Left kidney (tissue), 2 donors: ENCODE measurements around the gene PLPP1. TPM values are rescaled to one million over a fixed set of nuclear protein-coding genes. Genes with fewer than 3 reads are reported as not detected.
"Not testable (repeated sequence)": the region's sequence is repeated elsewhere in the genome, so short reads cannot be mapped to it uniquely, and the experiment has no call there.

Experiments used
- DNase-seq: peaks from one replicate; pipeline ENCODE4 v3.0.0-alpha.2; 2013
- polyA plus RNA-seq: library from polyadenylated mRNA; unstranded; fragments of 120-200 nt; gene quantifications from one replicate; pipeline ENCODE4 v1.2.1, GENCODE V29; 2013; ENCODE audit not compliant: insufficient read length

Gene PLPP1
- polyA plus RNA-seq, 1 donor = 78.4 TPM

- DNase-seq = no peak
Measured at GRCh38 chr5:55551358-55551757, 16.6 kb upstream of the PLPP1 start.

DNA sequence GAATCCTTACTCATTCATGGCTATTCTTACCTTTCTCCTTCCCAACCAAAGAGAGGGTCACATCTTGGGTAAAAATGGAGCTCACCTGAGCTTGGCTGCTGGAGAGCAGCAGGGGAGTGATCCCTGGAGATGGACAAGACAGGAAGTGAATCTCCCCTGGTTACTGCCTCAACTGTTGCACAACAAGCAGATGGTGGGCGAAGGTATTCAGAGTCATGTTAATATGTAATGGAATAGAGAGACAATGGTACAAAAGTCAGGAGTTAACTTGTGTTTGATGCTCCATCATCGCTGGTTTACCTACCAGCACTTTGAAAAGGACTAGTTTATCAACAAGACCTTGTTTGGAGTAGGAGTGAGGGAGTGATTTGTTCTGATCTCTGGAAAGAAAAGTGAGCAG lies 13.0 kb upstream of the PLPP1 start:
- no peak for DNase-seq

DNA sequence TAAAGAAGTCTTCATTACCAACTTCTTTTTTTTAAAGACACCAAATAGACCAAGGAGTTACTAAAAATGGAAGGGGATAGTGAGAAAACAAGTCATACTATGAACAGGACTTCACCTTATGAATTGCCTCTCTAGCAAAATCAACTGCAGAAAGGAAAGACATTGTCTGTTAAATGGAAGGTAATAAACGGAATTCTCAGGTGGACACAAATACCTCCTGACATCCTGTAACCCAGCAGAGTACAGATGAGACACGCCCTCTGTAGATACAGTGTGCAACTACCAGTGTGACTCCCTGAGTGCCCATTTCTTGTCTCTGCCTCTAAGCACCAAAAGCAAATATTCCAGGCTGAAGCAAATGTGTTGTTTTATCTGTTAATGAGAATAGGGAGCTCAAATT lies 12.2 kb upstream of the PLPP1 start:
- no peak for DNase-seq

DNA sequence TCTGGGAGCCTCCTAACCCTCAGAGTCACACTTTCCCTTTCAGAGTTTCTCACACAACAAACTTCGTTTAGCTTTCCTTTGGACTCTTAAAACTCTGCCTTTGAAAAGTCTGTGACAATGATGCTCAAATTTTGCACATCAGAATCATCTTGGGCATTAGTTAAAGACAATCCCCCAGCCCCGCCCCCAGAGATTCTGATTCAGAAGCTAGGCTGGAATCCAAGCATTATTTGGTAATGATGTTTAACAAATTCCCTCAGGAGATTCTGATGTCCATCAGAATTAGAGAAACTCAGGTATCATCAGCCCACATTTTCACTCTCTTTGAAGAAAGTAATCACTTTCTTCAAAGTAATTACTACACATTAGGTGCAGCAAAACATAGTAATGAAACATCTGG lies 9.6 kb upstream of the PLPP1 start:
- no peak for DNase-seq

DNA sequence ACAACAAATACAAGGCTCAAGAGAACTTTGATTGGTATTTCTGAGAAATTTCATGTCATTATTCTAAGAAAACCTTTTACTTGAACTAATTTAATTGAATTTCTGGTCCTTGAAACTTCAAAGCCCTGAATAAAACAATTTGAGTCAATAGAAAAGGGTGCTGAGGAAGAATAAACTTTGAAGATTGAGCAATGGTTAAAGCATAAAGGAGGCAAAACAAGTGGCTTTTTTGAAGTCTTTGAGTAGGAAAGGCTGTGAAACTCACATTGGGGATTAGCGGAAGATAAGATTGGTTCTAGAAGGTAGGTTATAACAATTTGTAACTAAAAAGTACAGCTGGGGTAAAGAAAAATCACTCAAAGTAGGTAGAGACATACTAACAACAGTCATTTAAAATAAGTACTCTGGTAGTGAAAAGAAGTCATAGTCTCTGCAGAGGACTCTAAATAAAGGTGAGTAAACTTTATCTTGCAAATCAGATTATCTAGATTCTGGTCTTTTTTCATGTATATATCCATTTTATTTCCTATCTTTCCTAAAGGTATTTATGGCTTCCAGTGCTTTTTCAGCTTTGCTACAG lies 6.4 kb upstream of the PLPP1 start:
- no peak for DNase-seq

DNA sequence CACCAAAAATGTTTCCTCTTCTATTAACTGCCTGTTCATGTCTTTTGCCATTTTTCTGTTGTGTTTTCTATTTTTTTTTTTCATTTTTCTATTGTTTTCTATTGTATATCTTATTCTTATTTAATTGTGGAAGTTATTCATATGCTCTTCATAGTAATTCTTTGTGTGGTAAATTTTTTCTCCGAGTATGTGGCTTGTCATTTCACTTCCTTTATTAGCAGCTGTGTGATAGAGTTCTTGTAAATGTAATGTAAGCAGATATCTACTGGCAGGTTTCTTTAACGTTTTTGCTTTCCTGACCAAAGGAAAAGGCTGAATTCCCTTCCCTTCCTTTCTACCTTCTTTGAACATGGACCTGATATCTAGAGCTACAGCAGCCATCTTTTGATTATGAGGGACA lies 5.8 kb upstream of the PLPP1 start:
- DNase-seq = no peak

DNA sequence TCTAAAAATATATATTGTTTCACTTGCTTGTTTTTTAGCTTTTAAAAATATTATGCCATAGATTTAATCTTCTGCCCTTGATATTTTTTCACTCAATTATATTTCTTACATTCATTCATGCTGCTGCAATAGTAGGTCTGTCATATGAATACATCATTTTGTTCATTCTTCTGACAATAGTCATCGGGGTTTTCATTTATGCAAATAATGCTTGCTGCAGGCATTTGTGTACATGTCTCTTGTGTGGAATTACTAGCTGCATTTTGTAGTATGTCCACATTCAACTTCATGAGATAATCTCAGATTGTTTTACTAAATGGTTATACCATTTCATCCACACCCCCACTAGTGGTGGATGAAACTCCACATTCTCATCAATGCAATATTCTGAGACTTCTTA lies 5.3 kb upstream of the PLPP1 start:
- no peak for DNase-seq

GRCh38 chr5:55538661-55539060 lies 3.9 kb upstream of the PLPP1 start:
- DNase-seq = no peak

DNA sequence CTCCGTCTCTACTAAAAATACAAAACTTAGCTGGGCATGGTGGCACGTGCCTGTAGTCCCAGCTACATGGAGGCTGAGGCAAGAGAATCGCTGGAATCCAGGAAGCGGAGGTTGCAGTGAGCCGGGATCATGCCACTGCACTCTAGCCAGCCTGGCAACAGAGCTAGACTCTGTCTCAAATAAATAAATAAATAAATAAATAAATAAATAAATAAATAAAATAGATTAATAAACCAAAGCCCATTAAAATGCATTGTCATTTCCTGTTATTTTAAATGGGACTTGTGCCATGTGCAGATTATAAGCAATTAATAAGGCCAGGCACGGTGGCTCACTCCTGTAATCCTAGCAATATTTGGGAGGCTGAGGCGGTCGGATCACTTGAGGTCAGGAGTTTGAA lies 2.6 kb upstream of the PLPP1 start:
- DNase-seq = not testable (repeated sequence)

GRCh38 chr5:55535199-55535905 lies 588 bp upstream of the PLPP1 start:
- no peak for DNase-seq

GRCh38 chr5:55533521-55534435 lies 986 bp downstream of the PLPP1 start:
- peak; percentile 66 for DNase-seq

DNA sequence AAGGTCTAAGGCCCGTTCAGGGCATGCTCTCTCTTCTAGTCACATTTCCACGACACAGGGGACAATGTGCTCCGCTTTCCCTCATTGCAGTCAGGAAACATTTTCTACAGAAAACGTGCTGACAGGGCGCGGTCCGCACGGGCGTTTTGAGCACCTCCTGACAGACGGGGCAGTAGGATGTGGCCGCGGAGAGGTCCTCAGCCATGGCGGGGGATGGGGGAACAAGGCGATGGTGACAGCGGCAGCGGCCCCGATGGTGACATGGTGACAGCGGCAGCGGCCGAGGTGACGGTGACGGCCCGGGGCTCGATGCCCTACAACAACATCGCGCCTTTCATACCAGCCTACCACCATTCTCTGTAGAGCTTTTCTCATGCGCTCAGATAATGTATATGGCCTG lies 4.1 kb downstream of the PLPP1 start:
- no peak for DNase-seq

DNA sequence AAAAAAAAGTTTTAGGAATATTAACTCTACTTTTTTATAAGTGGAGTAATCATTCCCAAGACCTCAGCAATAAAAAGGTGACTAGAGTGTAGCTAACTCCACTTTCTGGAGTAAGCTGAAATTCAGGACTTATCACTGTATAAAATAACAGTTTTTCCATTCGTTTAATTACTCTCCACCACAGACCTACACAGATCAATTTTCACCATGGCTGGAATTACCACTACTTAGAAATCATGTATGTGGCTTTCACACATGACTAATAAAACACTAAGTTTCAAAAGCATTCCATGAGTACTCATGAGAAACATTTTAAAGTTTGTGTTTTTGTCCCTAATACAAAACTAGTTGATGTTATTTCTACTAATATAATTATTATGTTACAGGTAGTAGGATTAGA lies 9.9 kb downstream of the PLPP1 start:
- no peak for DNase-seq

DNA sequence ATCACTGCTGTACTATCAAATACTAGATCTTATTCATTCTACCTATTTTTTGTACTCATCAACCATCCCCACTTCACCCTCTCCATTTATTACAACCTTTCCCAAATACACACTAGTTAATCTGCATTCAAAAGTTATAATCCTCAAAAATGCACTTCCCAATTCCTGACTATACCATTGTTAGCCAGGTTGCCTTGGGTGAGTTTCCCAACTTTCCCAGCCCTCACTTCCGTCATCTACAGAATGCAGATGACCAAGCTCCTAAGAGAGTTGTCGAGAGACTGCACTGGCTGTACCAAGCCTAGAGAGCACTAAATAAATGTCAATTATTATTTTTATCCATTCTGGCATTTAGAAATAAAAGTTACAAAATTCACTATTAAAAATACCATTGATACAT lies 11.5 kb downstream of the PLPP1 start:
- DNase-seq = no peak

DNA sequence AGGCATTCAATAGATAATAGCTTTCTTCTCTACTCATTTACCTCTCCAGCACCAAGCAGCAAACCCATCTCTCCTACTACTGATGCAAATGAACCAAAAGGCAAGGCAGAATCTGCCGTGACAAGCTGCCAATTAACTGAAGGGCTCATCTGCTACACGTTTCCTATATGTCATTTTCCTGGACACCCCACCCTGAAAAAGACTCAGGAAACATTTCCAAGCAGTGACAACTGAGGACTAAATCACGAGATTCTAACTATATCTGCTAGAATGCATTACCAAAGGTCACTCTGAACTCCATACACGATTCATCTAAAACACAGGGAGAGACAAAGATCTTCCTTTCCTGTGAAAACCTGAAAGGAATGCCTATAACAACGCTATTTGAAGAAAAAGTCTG lies 12.9 kb downstream of the PLPP1 start:
- no peak for DNase-seq

- no peak for DNase-seq
Measured at GRCh38 chr5:55520117-55520839, 14.5 kb downstream of the PLPP1 start.

DNA sequence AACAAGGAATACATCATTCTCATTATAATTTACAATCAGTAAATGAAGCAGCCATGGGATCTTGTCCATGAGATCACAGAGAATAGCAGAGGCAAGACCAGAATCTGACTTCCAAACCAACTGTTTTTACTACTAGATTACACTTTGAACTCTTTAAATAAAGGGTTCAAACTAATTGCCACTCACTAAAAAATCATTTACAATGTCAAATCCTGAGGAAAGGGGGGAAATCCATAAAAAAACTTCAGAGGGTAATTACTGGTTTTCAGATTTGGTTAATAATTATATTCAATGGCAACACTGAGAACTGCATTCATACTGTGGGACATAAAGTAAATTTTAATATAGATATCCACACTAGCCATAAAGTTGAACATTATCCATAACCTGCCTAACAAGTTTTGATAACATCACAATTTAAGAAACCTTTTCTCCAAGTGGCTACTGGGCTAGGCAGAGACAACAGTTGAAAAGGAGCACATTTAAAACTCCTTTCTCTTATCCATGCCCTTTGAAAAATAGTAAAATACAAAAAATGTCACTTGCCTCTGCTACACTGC lies 15.9 kb downstream of the PLPP1 start:
- no peak for DNase-seq

- DNase-seq = no peak
Measured at GRCh38 chr5:55517804-55518203, 17.0 kb downstream of the PLPP1 start.

- DNase-seq = no peak
Measured at GRCh38 chr5:55511010-55511409, 23.8 kb downstream of the PLPP1 start.

- no peak for DNase-seq
Measured at GRCh38 chr5:55510523-55510880, 24.3 kb downstream of the PLPP1 start.

GRCh38 chr5:55509796-55510522 lies 24.8 kb downstream of the PLPP1 start:
- no peak for DNase-seq

- no peak for DNase-seq
Measured at GRCh38 chr5:55509097-55509496, 25.7 kb downstream of the PLPP1 start.
